Measurements from ENCODE around the gene RAET1E. TPM values are rescaled to one million over a fixed set of nuclear protein-coding genes. Genes with fewer than 3 reads are reported as not detected.
"Not testable (repeated sequence)": the region's sequence is repeated elsewhere in the genome, so short reads cannot be mapped to it uniquely, and the experiment has no call there.

RAET1E gene
- total RNA-seq, 3 donors from 2014 or later: not detected

GRCh38 chr6:149896491-149896890 is 1.4 kb downstream of the RAET1E start:
- ATAC-seq: peak in 1 of 2 donors; percentile 25
- H3K4me3 Mint-ChIP-seq: no peak overlapping the region
- peaks cover 15% of the 10 kb centered on the region for H3K4me1 Mint-ChIP-seq (ENCODE audit: low read depth)

GRCh38 chr6:149895833-149896271 is 2.1 kb downstream of the RAET1E start:
- DNase-seq: no peak
- Mint-ChIP-seq H3K4me1 (ENCODE audit: low read depth) (peaks cover 15% of the 10 kb centered on the region), H3K9me3 (no peaks in the 10 kb centered on the region), H3K36me3 (ENCODE audit: insufficient read depth) (no peaks in the 10 kb centered on the region), H3K27me3 (ENCODE audit: low read depth) (peaks cover 5% of the 10 kb centered on the region), H3K4me3 (no peak overlapping the region)
- peak; percentile 78 to 88 for ATAC-seq

More at GRCh38 chr6:149896491-149896890, 1.4 kb downstream of the RAET1E start:
- H3K36me3 Mint-ChIP-seq (ENCODE audit: insufficient read depth): no peaks in the 10 kb centered on the region
- H3K27me3 Mint-ChIP-seq (ENCODE audit: low read depth): peaks cover 5% of the 10 kb centered on the region
- no peak for DNase-seq
- no peaks in the 10 kb centered on the region for H3K9me3 Mint-ChIP-seq

GRCh38 chr6:149895048-149895590 is 2.8 kb downstream of the RAET1E start:
- Mint-ChIP-seq H3K36me3 (ENCODE audit: insufficient read depth) (no peaks in the 10 kb centered on the region), H3K4me3 (no peak overlapping the region), H3K9me3 (no peaks in the 10 kb centered on the region), H3K27me3 (ENCODE audit: low read depth) (peaks cover 5% of the 10 kb centered on the region), H3K4me1 (ENCODE audit: low read depth) (peaks cover 15% of the 10 kb centered on the region)
- DNase-seq (no peak), ATAC-seq (no peak)

- ATAC-seq; DNase-seq; H3K9me3 Mint-ChIP-seq; H3K36me3 Mint-ChIP-seq (ENCODE audit: insufficient read depth); H3K4me3 Mint-ChIP-seq: not testable (repeated sequence)
- peaks cover 12% of the 10 kb centered on the region for H3K4me1 Mint-ChIP-seq (ENCODE audit: low read depth)
- H3K27me3 Mint-ChIP-seq (ENCODE audit: low read depth): peaks cover 11% of the 10 kb centered on the region
Observed at GRCh38 chr6:149891864-149892263, 6.0 kb downstream of the RAET1E start.

- H3K9me3 Mint-ChIP-seq: no peaks in the 10 kb centered on the region
- H3K4me1 Mint-ChIP-seq (ENCODE audit: low read depth): peaks cover 7% of the 10 kb centered on the region
- DNase-seq (no peak), ATAC-seq (no peak)
- peaks cover 11% of the 10 kb centered on the region for H3K27me3 Mint-ChIP-seq (ENCODE audit: low read depth)
- H3K4me3 Mint-ChIP-seq: no peak overlapping the region
- no peaks in the 10 kb centered on the region for H3K36me3 Mint-ChIP-seq (ENCODE audit: insufficient read depth)
Observed at GRCh38 chr6:149891259-149891658, 6.7 kb downstream of the RAET1E start.

GRCh38 chr6:149890629-149891045 is 7.3 kb downstream of the RAET1E start:
- no peak overlapping the region for H3K4me3 Mint-ChIP-seq
- peaks cover 11% of the 10 kb centered on the region for H3K27me3 Mint-ChIP-seq (ENCODE audit: low read depth)
- no peak for ATAC-seq
- peaks cover 1% of the 10 kb centered on the region for H3K4me1 Mint-ChIP-seq (ENCODE audit: low read depth)
- H3K36me3 Mint-ChIP-seq (ENCODE audit: insufficient read depth): no peaks in the 10 kb centered on the region
- DNase-seq: no peak
- no peaks in the 10 kb centered on the region for H3K9me3 Mint-ChIP-seq

- Mint-ChIP-seq H3K36me3 (ENCODE audit: insufficient read depth) (no peaks in the 10 kb centered on the region), H3K9me3 (no peaks in the 10 kb centered on the region), H3K4me1 (ENCODE audit: low read depth) (no peaks in the 10 kb centered on the region), H3K4me3 (no peak overlapping the region), H3K27me3 (ENCODE audit: low read depth) (peaks cover 8% of the 10 kb centered on the region)
- DNase-seq: no peak
- no peak for ATAC-seq
Observed at GRCh38 chr6:149889326-149889725, 8.6 kb downstream of the RAET1E start.

GRCh38 chr6:149888659-149889058 is 9.3 kb downstream of the RAET1E start:
- no peak for ATAC-seq
- H3K36me3 Mint-ChIP-seq (ENCODE audit: insufficient read depth): no peaks in the 10 kb centered on the region
- no peaks in the 10 kb centered on the region for H3K9me3 Mint-ChIP-seq
- peaks cover 10% of the 10 kb centered on the region for H3K27me3 Mint-ChIP-seq (ENCODE audit: low read depth)
- H3K4me1 Mint-ChIP-seq (ENCODE audit: low read depth): no peaks in the 10 kb centered on the region
- no peak for DNase-seq
- H3K4me3 Mint-ChIP-seq: no peak overlapping the region

GRCh38 chr6:149888093-149888492 is 9.8 kb downstream of the RAET1E start:
- DNase-seq: no peak
- H3K27me3 Mint-ChIP-seq (ENCODE audit: low read depth): peaks cover 14% of the 10 kb centered on the region
- no peak overlapping the region for H3K4me3 Mint-ChIP-seq
- H3K36me3 Mint-ChIP-seq (ENCODE audit: insufficient read depth): no peaks in the 10 kb centered on the region
- H3K9me3 Mint-ChIP-seq: no peaks in the 10 kb centered on the region
- no peaks in the 10 kb centered on the region for H3K4me1 Mint-ChIP-seq (ENCODE audit: low read depth)
- no peak for ATAC-seq

GRCh38 chr6:149887343-149887742 is 10.6 kb downstream of the RAET1E start:
- Mint-ChIP-seq H3K4me3 (no peak overlapping the region), H3K36me3 (ENCODE audit: insufficient read depth) (no peaks in the 10 kb centered on the region), H3K4me1 (ENCODE audit: low read depth) (no peaks in the 10 kb centered on the region), H3K27me3 (ENCODE audit: low read depth) (peaks cover 14% of the 10 kb centered on the region), H3K9me3 (no peaks in the 10 kb centered on the region)
- ATAC-seq (no peak), DNase-seq (no peak)

GRCh38 chr6:149885888-149886287 is 12.0 kb downstream of the RAET1E start:
- DNase-seq: no peak
- Mint-ChIP-seq H3K4me3 (no peak overlapping the region), H3K36me3 (ENCODE audit: insufficient read depth) (no peaks in the 10 kb centered on the region), H3K4me1 (ENCODE audit: low read depth) (no peaks in the 10 kb centered on the region), H3K9me3 (no peaks in the 10 kb centered on the region), H3K27me3 (ENCODE audit: low read depth) (peaks cover 18% of the 10 kb centered on the region)
- ATAC-seq: no peak

- H3K27me3 Mint-ChIP-seq (ENCODE audit: low read depth): peaks cover 22% of the 10 kb centered on the region
- no peak for DNase-seq
- H3K36me3 Mint-ChIP-seq (ENCODE audit: insufficient read depth): no peaks in the 10 kb centered on the region
- no peaks in the 10 kb centered on the region for H3K4me1 Mint-ChIP-seq (ENCODE audit: low read depth)
- H3K4me3 Mint-ChIP-seq: no peak overlapping the region
- no peaks in the 10 kb centered on the region for H3K9me3 Mint-ChIP-seq
- no peak for ATAC-seq
Observed at GRCh38 chr6:149884617-149885016, 13.3 kb downstream of the RAET1E start.

- peaks cover 22% of the 10 kb centered on the region for H3K27me3 Mint-ChIP-seq (ENCODE audit: low read depth)
- no peak for DNase-seq
- H3K36me3 Mint-ChIP-seq (ENCODE audit: insufficient read depth): no peaks in the 10 kb centered on the region
- no peak for ATAC-seq
- H3K4me1 Mint-ChIP-seq (ENCODE audit: low read depth): no peaks in the 10 kb centered on the region
- H3K4me3 Mint-ChIP-seq: no peak overlapping the region
- no peaks in the 10 kb centered on the region for H3K9me3 Mint-ChIP-seq
Observed at GRCh38 chr6:149884215-149884614, 13.7 kb downstream of the RAET1E start.

- no peak overlapping the region for H3K4me3 Mint-ChIP-seq
- no peaks in the 10 kb centered on the region for H3K36me3 Mint-ChIP-seq (ENCODE audit: insufficient read depth)
- no peaks in the 10 kb centered on the region for H3K9me3 Mint-ChIP-seq
- ATAC-seq (no peak), DNase-seq (no peak)
- no peaks in the 10 kb centered on the region for H3K4me1 Mint-ChIP-seq (ENCODE audit: low read depth)
- H3K27me3 Mint-ChIP-seq (ENCODE audit: low read depth): peaks cover 37% of the 10 kb centered on the region
Observed at GRCh38 chr6:149881860-149882259, 16.1 kb downstream of the RAET1E start.

- H3K36me3 Mint-ChIP-seq (ENCODE audit: insufficient read depth): no peaks in the 10 kb centered on the region
- H3K4me3 Mint-ChIP-seq: no peak overlapping the region
- ATAC-seq (no peak), DNase-seq (no peak)
- peaks cover 42% of the 10 kb centered on the region for H3K27me3 Mint-ChIP-seq (ENCODE audit: low read depth)
- no peaks in the 10 kb centered on the region for H3K4me1 Mint-ChIP-seq (ENCODE audit: low read depth)
- no peaks in the 10 kb centered on the region for H3K9me3 Mint-ChIP-seq
Observed at GRCh38 chr6:149881066-149881766, 16.7 kb downstream of the RAET1E start.

Measured in activated T-cell treated with anti-CD3 and anti-CD28 coated beads, Interleukin-2, amount 50 U/mL, for 4 hours (primary cell).